DND-41 (cell line): ENCODE results near the gene UST.

ENCODE experiments used
- ATAC-seq: fragments of 200-7000 bp; cut with Tn5 transposase; 3 replicates; pipeline ENCODE4 v1.9.1; 2021; ENCODE audit warnings: low read depth; ENCODE audit not compliant: insufficient read depth
- DNase-seq: peaks from one replicate; pipeline ENCODE4 v3.0.0-alpha.2; 2020
- H2AFZ ChIP-seq: 2 replicates; pipeline ENCODE4 v1.6.0; 2012; ENCODE audit warnings: low read depth, low read length
- H3K27ac ChIP-seq: 2 replicates; pipeline ENCODE4 v1.5.1; 2012; ENCODE audit warnings: low read length, inconsistent platforms
- H3K27me3 ChIP-seq: fragments of 200-600 bp; sonication (generic); 2 replicates; pipeline ENCODE4 v1.6.0; 2012; ENCODE audit warnings: low read length, mild to moderate bottlenecking, inconsistent platforms; ENCODE audit not compliant: insufficient read depth, poor library complexity
- H3K36me3 ChIP-seq: 2 replicates; pipeline ENCODE4 v1.5.1; 2012; ENCODE audit warnings: low read length, inconsistent platforms; ENCODE audit not compliant: insufficient read depth
- H3K4me1 ChIP-seq: 2 replicates; pipeline ENCODE4 v1.5.1; 2012; ENCODE audit warnings: mild to moderate bottlenecking, low read length; ENCODE audit not compliant: insufficient read depth
- H3K4me2 ChIP-seq: 2 replicates; pipeline ENCODE4 v1.6.0; 2012; ENCODE audit warnings: mild to moderate bottlenecking, moderate library complexity, low read length, inconsistent platforms; ENCODE audit not compliant: insufficient read depth
- H3K4me3 ChIP-seq, 2 experiments: fragments of 200-600 bp in 1 of 2; shearing (Covaris generic) in 1 of 2; 2 replicates each; pipeline ENCODE4 v1.5.1; 2012 to 2016; ENCODE audit warnings: inconsistent platforms in 2 of 2, low read length in 2 of 2, mild to moderate bottlenecking in 2 of 2, low read depth in 1 of 2, moderate library complexity in 1 of 2
- H3K79me2 ChIP-seq: 2 replicates; pipeline ENCODE4 v1.6.0; 2012; ENCODE audit warnings: low read length, inconsistent platforms; ENCODE audit not compliant: insufficient read depth
- H3K9ac ChIP-seq: 2 replicates; pipeline ENCODE4 v1.6.0; 2012; ENCODE audit warnings: low read depth, mild to moderate bottlenecking, inconsistent platforms, low read length, moderate library complexity
- H3K9me3 ChIP-seq: 2 replicates; pipeline ENCODE4 v1.5.1; 2012; ENCODE audit warnings: low read length, moderate library complexity, mild to moderate bottlenecking, inconsistent platforms; ENCODE audit not compliant: insufficient read depth, severe bottlenecking
- H4K20me1 ChIP-seq: 2 replicates; pipeline ENCODE4 v1.6.0; 2012; ENCODE audit warnings: low read length; ENCODE audit not compliant: insufficient read depth
- EZH2 ChIP-seq: IDR thresholded peaks from 3 replicates; pipeline ENCODE4 v1.6.1; 2012; ENCODE audit warnings: borderline replicate concordance, low read depth, mild to moderate bottlenecking, moderate library complexity, low read length, inconsistent platforms; ENCODE audit not compliant: severe bottlenecking
- TF ChIP-seq, protein P1 (sequence below): IDR thresholded peaks from 2 replicates; pipeline ENCODE4 v1.5.1; 2012; ENCODE audit warnings: borderline replicate concordance, low read length, moderate library complexity, mild to moderate bottlenecking; ENCODE audit not compliant: poor library complexity, severe bottlenecking; ENCODE audit errors: extremely low read depth

Gene UST

DNA sequence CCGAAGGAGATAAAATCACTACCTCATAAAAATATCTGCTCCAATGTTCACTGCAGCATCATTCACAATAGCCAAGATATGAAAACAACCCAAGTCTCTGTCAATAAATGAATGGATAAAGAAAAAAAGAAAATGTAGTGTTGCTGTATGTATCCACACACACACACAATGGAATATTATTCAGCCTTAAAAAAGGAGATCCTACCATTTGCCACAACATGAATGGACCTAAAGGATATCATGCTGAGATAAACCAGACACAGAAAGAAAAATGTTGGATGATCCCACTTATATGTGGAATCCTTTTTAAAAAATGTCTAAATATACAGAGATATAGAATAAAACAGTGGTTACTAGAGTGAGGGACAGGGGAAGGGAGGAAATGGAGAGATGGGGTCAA lies 378.5 kb downstream of the UST start:
- H3K27me3 ChIP-seq, result no peaks in the 10 kb centered on the region
- no peak overlapping the region for H3K4me2 ChIP-seq
- no peaks in the 10 kb centered on the region for H4K20me1 ChIP-seq
- DNase-seq (no peak), ATAC-seq (no peak)
- no peak overlapping the region for H3K9ac ChIP-seq
- no peak overlapping the region for H3K4me3 ChIP-seq
- no peaks in the 10 kb centered on the region for H3K9me3 ChIP-seq
- TF ChIP-seq, protein P1, sequence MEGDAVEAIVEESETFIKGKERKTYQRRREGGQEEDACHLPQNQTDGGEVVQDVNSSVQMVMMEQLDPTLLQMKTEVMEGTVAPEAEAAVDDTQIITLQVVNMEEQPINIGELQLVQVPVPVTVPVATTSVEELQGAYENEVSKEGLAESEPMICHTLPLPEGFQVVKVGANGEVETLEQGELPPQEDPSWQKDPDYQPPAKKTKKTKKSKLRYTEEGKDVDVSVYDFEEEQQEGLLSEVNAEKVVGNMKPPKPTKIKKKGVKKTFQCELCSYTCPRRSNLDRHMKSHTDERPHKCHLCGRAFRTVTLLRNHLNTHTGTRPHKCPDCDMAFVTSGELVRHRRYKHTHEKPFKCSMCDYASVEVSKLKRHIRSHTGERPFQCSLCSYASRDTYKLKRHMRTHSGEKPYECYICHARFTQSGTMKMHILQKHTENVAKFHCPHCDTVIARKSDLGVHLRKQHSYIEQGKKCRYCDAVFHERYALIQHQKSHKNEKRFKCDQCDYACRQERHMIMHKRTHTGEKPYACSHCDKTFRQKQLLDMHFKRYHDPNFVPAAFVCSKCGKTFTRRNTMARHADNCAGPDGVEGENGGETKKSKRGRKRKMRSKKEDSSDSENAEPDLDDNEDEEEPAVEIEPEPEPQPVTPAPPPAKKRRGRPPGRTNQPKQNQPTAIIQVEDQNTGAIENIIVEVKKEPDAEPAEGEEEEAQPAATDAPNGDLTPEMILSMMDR, result no peak
- TF ChIP-seq EZH2, result no peak
- H3K27ac ChIP-seq, result no peak overlapping the region
- no peaks in the 10 kb centered on the region for H3K79me2 ChIP-seq
- no peak overlapping the region for H2AFZ ChIP-seq
- H3K36me3 ChIP-seq, result no peaks in the 10 kb centered on the region
- H3K4me1 ChIP-seq, result peaks cover 56% of the 10 kb centered on the region
